SU-DHL-6 (cell line): ENCODE results near the gene AP1B1.

Experiments used
- CTCF ChIP-seq: fragments of 200-600 bp; sonication (generic); IDR thresholded peaks from one replicate; pipeline ENCODE4 v1.5.1; 2017; ENCODE audit warnings: antibody characterized with exemption, mild to moderate bottlenecking, low read length, moderate library complexity; ENCODE audit not compliant: insufficient read depth, poor library complexity, severe bottlenecking
- EZH2phosphoT487 ChIP-seq: fragments of 200-600 bp; sonication (generic), shearing (Covaris generic); conservative IDR thresholded peaks from 2 replicates; pipeline ENCODE4 v1.6.1; 2018; ENCODE audit warnings: mild to moderate bottlenecking, antibody characterized with exemption, low read length, moderate library complexity, mixed read lengths

GRCh38 chr22:29351042-29351441, 37.3 kb downstream of the AP1B1 start:
- TF ChIP-seq CTCF (no peak), EZH2phosphoT487 (no peak)
